ENCODE measurements around the gene CNGA1.

GRCh38 chr4:47990145-47990544 lies 26.3 kb downstream of the CNGA1 start:
- TF ChIP-seq TAF1 (IDR thresholded peaks at IDR 0.05; ENCODE audit: low read depth, low read length) (no peak), POLR2AphosphoS5 (IDR thresholded peaks at IDR 0.05; ENCODE audit: low read depth, low read length) (no peak), POU2F2 (IDR thresholded peaks at IDR 0.05; ENCODE audit: low read depth, low read length) (no peak), POLR2A (IDR thresholded peaks at IDR 0.05; ENCODE audit: low read depth, low read length) (no peak)
